ENCODE results near the gene EOLA2. TPM values are rescaled to one million over a fixed set of nuclear protein-coding genes. Genes with fewer than 3 reads are reported as not detected.

The EOLA2 gene
- total and polyA plus RNA-seq, 9 of the 15 experiments (the other 6 are each of a cell fraction or from before 2014, with no cell fraction given), result 27.7 to 61.5 (median 44.3) TPM

DNA sequence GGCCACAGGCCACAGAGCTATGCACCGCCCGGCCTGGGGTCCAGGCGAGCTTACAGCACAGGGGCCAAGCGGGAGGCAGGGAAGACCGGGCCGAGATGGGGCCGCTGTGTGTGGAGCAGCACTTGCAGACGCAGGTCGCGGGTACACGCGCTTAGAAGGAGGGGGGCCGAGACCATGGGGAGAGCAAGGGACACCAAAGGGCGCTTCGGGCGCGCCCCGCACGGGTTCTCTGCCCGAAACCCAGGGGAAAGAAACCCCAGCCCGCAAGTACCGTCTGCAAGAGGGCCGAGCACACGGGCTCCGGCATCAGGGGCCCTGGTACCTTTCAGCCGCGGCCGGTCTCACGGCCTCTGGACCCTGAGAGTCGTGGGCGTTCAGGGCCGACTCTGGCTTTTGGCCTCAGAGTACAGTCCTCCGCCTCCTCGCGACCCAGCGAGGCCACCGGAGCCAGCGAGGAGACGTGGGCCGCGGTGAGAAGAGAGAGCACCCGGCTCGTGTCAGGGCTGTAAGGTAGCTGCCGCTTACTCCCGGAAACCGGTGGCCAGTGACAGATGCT is 342 bp downstream of the EOLA2 start (continued):
- TF ChIP-seq, protein P1, sequence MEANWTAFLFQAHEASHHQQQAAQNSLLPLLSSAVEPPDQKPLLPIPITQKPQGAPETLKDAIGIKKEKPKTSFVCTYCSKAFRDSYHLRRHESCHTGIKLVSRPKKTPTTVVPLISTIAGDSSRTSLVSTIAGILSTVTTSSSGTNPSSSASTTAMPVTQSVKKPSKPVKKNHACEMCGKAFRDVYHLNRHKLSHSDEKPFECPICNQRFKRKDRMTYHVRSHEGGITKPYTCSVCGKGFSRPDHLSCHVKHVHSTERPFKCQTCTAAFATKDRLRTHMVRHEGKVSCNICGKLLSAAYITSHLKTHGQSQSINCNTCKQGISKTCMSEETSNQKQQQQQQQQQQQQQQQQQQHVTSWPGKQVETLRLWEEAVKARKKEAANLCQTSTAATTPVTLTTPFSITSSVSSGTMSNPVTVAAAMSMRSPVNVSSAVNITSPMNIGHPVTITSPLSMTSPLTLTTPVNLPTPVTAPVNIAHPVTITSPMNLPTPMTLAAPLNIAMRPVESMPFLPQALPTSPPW (CRISPR knock-in tag; IDR thresholded peaks at IDR 0.05), result no peak
- peak; percentile 63; the same call in 1 of the 2 replicates for TF ChIP-seq BRD4 (IDR thresholded peaks at IDR 0.05)
- TF ChIP-seq SIRT6 (IDR thresholded peaks at IDR 0.05; ENCODE audit: low read depth, low read length), result no peak
- no peak for TF ChIP-seq COPS2 (conservative IDR thresholded peaks at IDR 0.05)
- TF ChIP-seq ZNF584 (CRISPR knock-in tag; IDR thresholded peaks at IDR 0.05; ENCODE audit: low read depth), result no peak
- TF ChIP-seq, protein P2, sequence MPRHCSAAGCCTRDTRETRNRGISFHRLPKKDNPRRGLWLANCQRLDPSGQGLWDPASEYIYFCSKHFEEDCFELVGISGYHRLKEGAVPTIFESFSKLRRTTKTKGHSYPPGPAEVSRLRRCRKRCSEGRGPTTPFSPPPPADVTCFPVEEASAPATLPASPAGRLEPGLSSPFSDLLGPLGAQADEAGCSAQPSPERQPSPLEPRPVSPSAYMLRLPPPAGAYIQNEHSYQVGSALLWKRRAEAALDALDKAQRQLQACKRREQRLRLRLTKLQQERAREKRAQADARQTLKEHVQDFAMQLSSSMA (CRISPR knock-in tag; IDR thresholded peaks at IDR 0.05), result no peak
- TF ChIP-seq, protein P3, sequence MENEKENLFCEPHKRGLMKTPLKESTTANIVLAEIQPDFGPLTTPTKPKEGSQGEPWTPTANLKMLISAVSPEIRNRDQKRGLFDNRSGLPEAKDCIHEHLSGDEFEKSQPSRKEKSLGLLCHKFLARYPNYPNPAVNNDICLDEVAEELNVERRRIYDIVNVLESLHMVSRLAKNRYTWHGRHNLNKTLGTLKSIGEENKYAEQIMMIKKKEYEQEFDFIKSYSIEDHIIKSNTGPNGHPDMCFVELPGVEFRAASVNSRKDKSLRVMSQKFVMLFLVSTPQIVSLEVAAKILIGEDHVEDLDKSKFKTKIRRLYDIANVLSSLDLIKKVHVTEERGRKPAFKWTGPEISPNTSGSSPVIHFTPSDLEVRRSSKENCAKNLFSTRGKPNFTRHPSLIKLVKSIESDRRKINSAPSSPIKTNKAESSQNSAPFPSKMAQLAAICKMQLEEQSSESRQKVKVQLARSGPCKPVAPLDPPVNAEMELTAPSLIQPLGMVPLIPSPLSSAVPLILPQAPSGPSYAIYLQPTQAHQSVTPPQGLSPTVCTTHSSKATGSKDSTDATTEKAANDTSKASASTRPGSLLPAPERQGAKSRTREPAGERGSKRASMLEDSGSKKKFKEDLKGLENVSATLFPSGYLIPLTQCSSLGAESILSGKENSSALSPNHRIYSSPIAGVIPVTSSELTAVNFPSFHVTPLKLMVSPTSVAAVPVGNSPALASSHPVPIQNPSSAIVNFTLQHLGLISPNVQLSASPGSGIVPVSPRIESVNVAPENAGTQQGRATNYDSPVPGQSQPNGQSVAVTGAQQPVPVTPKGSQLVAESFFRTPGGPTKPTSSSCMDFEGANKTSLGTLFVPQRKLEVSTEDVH (IDR thresholded peaks at IDR 0.05; ENCODE audit: low read depth, partially characterized antibody), result no peak
- TF ChIP-seq ZNF780A (CRISPR knock-in tag; IDR thresholded peaks at IDR 0.05), result no peak
- no peak for TF ChIP-seq ZNF282 (CRISPR knock-in tag; IDR thresholded peaks at IDR 0.05)
- TF ChIP-seq ZNF197 (CRISPR knock-in tag; IDR thresholded peaks at IDR 0.05; ENCODE audit: low read depth), result no peak
- no peak for TF ChIP-seq ZNF140 (CRISPR knock-in tag; IDR thresholded peaks at IDR 0.05)
- no peak for TF ChIP-seq BRCA1 (IDR thresholded peaks at IDR 0.05)
- TF ChIP-seq BRCA1 (CRISPR knock-in tag; IDR thresholded peaks at IDR 0.05), result no peak
- TF ChIP-seq FOXJ2 (tag; IDR thresholded peaks at IDR 0.05), result no peak
- TF ChIP-seq HNRNPK (IDR thresholded peaks at IDR 0.05; ENCODE audit: low read depth, low read length, poor library complexity, severe bottlenecking), result no peak
- no peak for TF ChIP-seq ZNF224 (CRISPR knock-in tag; IDR thresholded peaks at IDR 0.05)
- TF ChIP-seq SUPT5H (IDR thresholded peaks at IDR 0.05), result no peak
- no peak for TF ChIP-seq ZNF444 (CRISPR knock-in tag; IDR thresholded peaks at IDR 0.05)
- TF ChIP-seq TAF15 (IDR thresholded peaks at IDR 0.05; ENCODE audit: low read depth, low read length), result no peak
- TF ChIP-seq ILF3 (IDR thresholded peaks at IDR 0.05; ENCODE audit: borderline replicate concordance), result no peak
- TF ChIP-seq KDM5B (IDR thresholded peaks at IDR 0.05; ENCODE audit: insufficient replicate concordance, low read depth, low read length), result peak; percentile 60
- TF ChIP-seq ZNF507 (tag; conservative IDR thresholded peaks at IDR 0.05), result no peak
- no peak for TF ChIP-seq NR3C1 (CRISPR knock-in tag; IDR thresholded peaks at IDR 0.05)
- TF ChIP-seq MEF2D (tag; conservative IDR thresholded peaks at IDR 0.05; ENCODE audit: low read depth), result no peak
- no peak for TF ChIP-seq ZC3H11A (IDR thresholded peaks at IDR 0.05; ENCODE audit: low read depth, low read length)

Data from K562 (cell line).